Measurements from ENCODE around the gene DHRS4. TPM values are rescaled to one million over a fixed set of nuclear protein-coding genes. Genes with fewer than 3 reads are reported as not detected.
"Not testable (repeated sequence)": the region's sequence is repeated elsewhere in the genome, so short reads cannot be mapped to it uniquely, and the experiment has no call there.

Gene DHRS4
- total and polyA plus RNA-seq, 7 donors: 18.9 to 76.7 (median 39.0) TPM

GRCh38 chr14:23989734-23990445 is 36.3 kb downstream of the DHRS4 start:
- Histone ChIP-seq H3K4me3 (peak overlapping the region; percentile 73), H3K27ac (peak overlapping the region; percentile 94), H3K4me1 (peaks cover 21% of the 10 kb centered on the region)
- H3K27me3 ChIP-seq (ENCODE audit: insufficient read depth in 3 of 3, low read length in 2 of 3); H3K9me3 ChIP-seq; H3K36me3 ChIP-seq (ENCODE audit: insufficient read depth in 1 of 2, low read depth in 1 of 2): not testable (repeated sequence)
- ATAC-seq: peak; percentile 81 to 88 (median 86)
- intact Hi-C loops (cut with DNase I): loop anchor here in 1 of 2 donors (5.0 kb wide), 1 partner anchor 42 kb away; no protein-coding TSS in a partner anchor
- WGBS, 3 donors: 21 to 40% (median 22%) methylated on average over 19 to 21 of the region's 21 CpGs
- DNase-seq: peak; percentile 83 to 94

GRCh38 chr14:23990961-23991360 is 37.4 kb downstream of the DHRS4 start:
- H3K4me3 ChIP-seq; H3K36me3 ChIP-seq (ENCODE audit: insufficient read depth in 1 of 2, low read depth in 1 of 2); intact Hi-C loops (cut with DNase I); H3K9me3 ChIP-seq; H3K27me3 ChIP-seq (ENCODE audit: insufficient read depth in 3 of 3, low read length in 2 of 3); DNase-seq; ATAC-seq: not testable (repeated sequence)
- H3K27ac ChIP-seq: peak overlapping the region; percentile 94
- 55 to 86% (median 76%) methylated on average over 1 of the region's 1 CpG for WGBS, 3 donors
- peaks cover 30% of the 10 kb centered on the region for H3K4me1 ChIP-seq

- peaks cover 26% of the 10 kb centered on the region for H3K4me1 ChIP-seq
- H3K27ac ChIP-seq; H3K36me3 ChIP-seq (ENCODE audit: insufficient read depth in 1 of 2, low read depth in 1 of 2); ATAC-seq; DNase-seq; H3K4me3 ChIP-seq; intact Hi-C loops (cut with DNase I); H3K27me3 ChIP-seq (ENCODE audit: insufficient read depth in 3 of 3, low read length in 2 of 3); H3K9me3 ChIP-seq: not testable (repeated sequence)
- whole genome bisulfite sequencing, 3 donors: 69 to 79% (median 76%) methylated on average over 3 of the region's 3 CpGs
Observed at GRCh38 chr14:23993042-23993441, 39.5 kb downstream of the DHRS4 start.

- H3K27me3 ChIP-seq (ENCODE audit: insufficient read depth in 3 of 3, low read length in 2 of 3); H3K9me3 ChIP-seq; H3K36me3 ChIP-seq (ENCODE audit: insufficient read depth in 1 of 2, low read depth in 1 of 2); intact Hi-C loops (cut with DNase I); DNase-seq; H3K4me3 ChIP-seq: not testable (repeated sequence)
- peak; percentile 82 to 92 (median 90) for ATAC-seq
- peaks cover 13% of the 10 kb centered on the region for H3K4me1 ChIP-seq
- H3K27ac ChIP-seq: peak overlapping the region; percentile 52
Observed at GRCh38 chr14:23996009-23996408, 42.4 kb downstream of the DHRS4 start.

GRCh38 chr14:23996825-23997224 is 43.3 kb downstream of the DHRS4 start:
- H3K36me3 ChIP-seq (ENCODE audit: insufficient read depth in 1 of 2, low read depth in 1 of 2); intact Hi-C loops (cut with DNase I); H3K4me3 ChIP-seq; ATAC-seq; H3K27ac ChIP-seq; DNase-seq; H3K27me3 ChIP-seq (ENCODE audit: insufficient read depth in 3 of 3, low read length in 2 of 3); H3K9me3 ChIP-seq: not testable (repeated sequence)
- WGBS, 3 donors: 89 to 92% (median 91%) methylated on average over 1 of the region's 2 CpGs
- peaks cover 13% of the 10 kb centered on the region for H3K4me1 ChIP-seq

GRCh38 chr14:23999640-24000039 is 46.1 kb downstream of the DHRS4 start:
- peak; percentile 21 to 56 (median 54) for ATAC-seq
- H3K36me3 ChIP-seq (ENCODE audit: insufficient read depth in 1 of 2, low read depth in 1 of 2); H3K27me3 ChIP-seq (ENCODE audit: insufficient read depth in 3 of 3, low read length in 2 of 3); H3K4me3 ChIP-seq; H3K9me3 ChIP-seq; DNase-seq; H3K27ac ChIP-seq; intact Hi-C loops (cut with DNase I): not testable (repeated sequence)
- WGBS, 3 donors: 40 to 64% (median 41%) methylated on average over 1 of the region's 5 CpGs
- peaks cover 12% of the 10 kb centered on the region for H3K4me1 ChIP-seq

- H3K36me3 ChIP-seq (ENCODE audit: insufficient read depth in 1 of 2, low read depth in 1 of 2); H3K27me3 ChIP-seq (ENCODE audit: insufficient read depth in 3 of 3, low read length in 2 of 3); intact Hi-C loops (cut with DNase I); ATAC-seq; H3K9me3 ChIP-seq; H3K27ac ChIP-seq; H3K4me3 ChIP-seq; DNase-seq; H3K4me1 ChIP-seq: not testable (repeated sequence)
Observed at GRCh38 chr14:24001078-24001477, 47.5 kb downstream of the DHRS4 start.

- H3K4me3 ChIP-seq; H3K27me3 ChIP-seq (ENCODE audit: insufficient read depth in 3 of 3, low read length in 2 of 3); H3K36me3 ChIP-seq (ENCODE audit: insufficient read depth in 1 of 2, low read depth in 1 of 2); DNase-seq; H3K4me1 ChIP-seq; intact Hi-C loops (cut with DNase I); ATAC-seq; H3K9me3 ChIP-seq; H3K27ac ChIP-seq: not testable (repeated sequence)
- 100% methylated on average over 1 of the region's 2 CpGs; no CpG with 5 or more reads in 2 of the 3 donors for WGBS, 3 donors
Observed at GRCh38 chr14:24001679-24002078, 48.1 kb downstream of the DHRS4 start.

GRCh38 chr14:24006471-24006816 is 52.9 kb downstream of the DHRS4 start:
- H3K9me3 ChIP-seq; H3K4me1 ChIP-seq; H3K27me3 ChIP-seq (ENCODE audit: insufficient read depth in 3 of 3, low read length in 2 of 3); intact Hi-C loops (cut with DNase I); DNase-seq; H3K36me3 ChIP-seq (ENCODE audit: insufficient read depth in 1 of 2, low read depth in 1 of 2): not testable (repeated sequence)
- H3K27ac ChIP-seq: peak overlapping the region; percentile 36
- peak; percentile 56 to 69 (median 66) for ATAC-seq
- H3K4me3 ChIP-seq: peak overlapping the region; percentile 64
- 0 to 1% methylated on average over 5 to 6 of the region's 15 CpGs; no CpG with 5 or more reads in 1 of the 3 donors for WGBS, 3 donors

- H3K27ac ChIP-seq: peak overlapping the region; percentile 36
Observed at GRCh38 chr14:24006817-24007652, 53.5 kb downstream of the DHRS4 start.

More at GRCh38 chr14:24006817-24007652, 53.5 kb downstream of the DHRS4 start:
- H3K9me3 ChIP-seq; intact Hi-C loops (cut with DNase I); H3K36me3 ChIP-seq (ENCODE audit: insufficient read depth in 1 of 2, low read depth in 1 of 2); H3K27me3 ChIP-seq (ENCODE audit: insufficient read depth in 3 of 3, low read length in 2 of 3); H3K4me1 ChIP-seq: not testable (repeated sequence)
- DNase-seq (peak; percentile 35 to 84), ATAC-seq (peak; percentile 90 to 98 (median 94))
- 7 to 20% (median 8%) methylated on average over 15 to 62 of the region's 62 CpGs for WGBS, 3 donors
- peak overlapping the region; percentile 64 for H3K4me3 ChIP-seq

Measured in psoas muscle (tissue), 8 donors.